ENCODE results near the gene RBMS1. TPM values are rescaled to one million over a fixed set of nuclear protein-coding genes. Genes with fewer than 3 reads are reported as not detected.

The RBMS1 gene
- polyA plus RNA-seq, 1 donor (not counting 4 experiments of a cell fraction or from before 2014, with no cell fraction given) = 89.1 TPM

GRCh38 chr2:160538559-160539355 is 45.1 kb upstream of the RBMS1 start:
- Histone ChIP-seq H4K20me1 (ENCODE audit: control insufficient read depth, extremely low read depth, insufficient read depth, low read length) (no peaks in the 10 kb centered on the region), H3K4me2 (ENCODE audit: control insufficient read depth, extremely low read depth, insufficient read depth, low read depth, low read length) (no peak overlapping the region), H3K9me3 (ENCODE audit: control insufficient read depth, low read depth, low read length) (no peaks in the 10 kb centered on the region), H3K4me1 (ENCODE audit: control insufficient read depth, extremely low read depth, insufficient read depth, low read length) (no peaks in the 10 kb centered on the region), H2AFZ (ENCODE audit: control insufficient read depth, low read length) (no peak overlapping the region), H3K27ac (ENCODE audit: control insufficient read depth, insufficient read depth, low read length) (no peak overlapping the region), H3K79me2 (ENCODE audit: control insufficient read depth, insufficient read depth, low read length) (no peaks in the 10 kb centered on the region), H3K27me3 (ENCODE audit: control insufficient read depth, extremely low read depth, insufficient read depth, low read length) (no peaks in the 10 kb centered on the region), H3K9me1 (ENCODE audit: control insufficient read depth, extremely low read depth, insufficient read depth, low read length) (no peaks in the 10 kb centered on the region), H3K36me3 (ENCODE audit: control insufficient read depth in 2 of 2, extremely low read depth in 1 of 2, insufficient read depth in 2 of 2, low read length in 2 of 2) (no peaks in the 10 kb centered on the region), H3K4me3 (ENCODE audit: control insufficient read depth in 2 of 3, extremely low read depth in 1 of 3, insufficient read depth in 2 of 3, low read depth in 1 of 3, low read length in 3 of 3) (no peak overlapping the region), H3K9ac (ENCODE audit: control insufficient read depth, extremely low read depth, insufficient read depth, low read length) (no peak overlapping the region)
- no peak for TF ChIP-seq EZH2 (IDR thresholded peaks at IDR 0.05; ENCODE audit: low read length)
- TF ChIP-seq CTCF (optimal IDR thresholded peaks at IDR 0.05 in 1 of 3, IDR thresholded peaks at IDR 0.05 in 1 of 3, conservative IDR thresholded peaks at IDR 0.05 in 1 of 3; ENCODE audit: extremely low read depth in 1 of 3, insufficient read depth in 2 of 3, low read length in 3 of 3) = no peak
- DNase-seq (ENCODE audit: low read depth, low spot score) (no peak), FAIRE-seq (no peak)
- dilution Hi-C loops (cut with MboI; ENCODE audit: extremely low pct_ligation_motif_present, low sequenced_read_pairs) = no loop called here

DNA sequence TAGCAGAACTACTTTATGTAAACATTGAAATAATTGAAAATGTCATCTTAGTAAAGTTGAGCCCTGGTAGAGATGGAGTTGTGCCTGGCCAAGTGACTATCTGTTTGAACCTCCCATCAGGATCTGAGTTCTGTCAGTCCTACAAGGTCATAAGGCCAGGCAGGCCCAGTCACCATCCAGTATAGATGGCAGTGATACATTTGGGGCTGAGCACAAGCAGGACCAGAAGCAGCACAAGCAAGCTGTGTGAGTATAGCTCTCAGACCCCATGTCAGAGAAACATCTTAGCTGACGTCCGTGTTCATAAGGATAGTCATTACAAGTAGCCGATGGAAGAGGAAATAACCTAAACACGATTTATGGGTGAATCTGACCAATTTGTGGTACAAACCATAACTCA is 44.5 kb upstream of the RBMS1 start:
- no peak for TF ChIP-seq EZH2 (IDR thresholded peaks at IDR 0.05; ENCODE audit: low read length)
- no peak for TF ChIP-seq CTCF (optimal IDR thresholded peaks at IDR 0.05 in 1 of 3, IDR thresholded peaks at IDR 0.05 in 1 of 3, conservative IDR thresholded peaks at IDR 0.05 in 1 of 3; ENCODE audit: extremely low read depth in 1 of 3, insufficient read depth in 2 of 3, low read length in 3 of 3)
- no peaks in the 10 kb centered on the region for H3K9me3 ChIP-seq (ENCODE audit: control insufficient read depth, low read depth, low read length)
- no peaks in the 10 kb centered on the region for H3K79me2 ChIP-seq (ENCODE audit: control insufficient read depth, insufficient read depth, low read length)
- H3K4me1 ChIP-seq (ENCODE audit: control insufficient read depth, extremely low read depth, insufficient read depth, low read length) = no peaks in the 10 kb centered on the region
- no peaks in the 10 kb centered on the region for H3K36me3 ChIP-seq (ENCODE audit: control insufficient read depth in 2 of 2, extremely low read depth in 1 of 2, insufficient read depth in 2 of 2, low read length in 2 of 2)
- no peak for DNase-seq (ENCODE audit: low read depth, low spot score)
- no peaks in the 10 kb centered on the region for H4K20me1 ChIP-seq (ENCODE audit: control insufficient read depth, extremely low read depth, insufficient read depth, low read length)
- no peak overlapping the region for H3K4me2 ChIP-seq (ENCODE audit: control insufficient read depth, extremely low read depth, insufficient read depth, low read depth, low read length)
- no peak overlapping the region for H3K4me3 ChIP-seq (ENCODE audit: control insufficient read depth in 2 of 3, extremely low read depth in 1 of 3, insufficient read depth in 2 of 3, low read depth in 1 of 3, low read length in 3 of 3)
- no peaks in the 10 kb centered on the region for H3K27me3 ChIP-seq (ENCODE audit: control insufficient read depth, extremely low read depth, insufficient read depth, low read length)
- H3K9ac ChIP-seq (ENCODE audit: control insufficient read depth, extremely low read depth, insufficient read depth, low read length) = no peak overlapping the region
- dilution Hi-C loops (cut with MboI; ENCODE audit: extremely low pct_ligation_motif_present, low sequenced_read_pairs) = no loop called here
- no peak overlapping the region for H3K27ac ChIP-seq (ENCODE audit: control insufficient read depth, insufficient read depth, low read length)
- no peaks in the 10 kb centered on the region for H3K9me1 ChIP-seq (ENCODE audit: control insufficient read depth, extremely low read depth, insufficient read depth, low read length)
- FAIRE-seq = no peak
- no peak overlapping the region for H2AFZ ChIP-seq (ENCODE audit: control insufficient read depth, low read length)

Measured in keratinocyte (primary cell).